Endodermal cell (in vitro differentiated cells): ENCODE data around the gene ATIC. TPM values are rescaled to one million over a fixed set of nuclear protein-coding genes. Genes with fewer than 3 reads are reported as not detected.

Source experiments
- DNase-seq: peaks from one replicate; pipeline ENCODE4 v3.0.0-alpha.2; 2017
- H3K27ac ChIP-seq: 2 replicates; pipeline ENCODE4 v1.5.1; 2013; ENCODE audit warnings: mild to moderate bottlenecking, low read depth, low read length, moderate library complexity
- H3K27me3 ChIP-seq: 2 replicates; pipeline ENCODE4 v1.6.1; 2013; ENCODE audit warnings: mild to moderate bottlenecking, low read length, moderate library complexity; ENCODE audit not compliant: insufficient read depth, control insufficient read depth, poor library complexity, severe bottlenecking
- H3K36me3 ChIP-seq: 2 replicates; pipeline ENCODE4 v1.7.0; 2013; ENCODE audit warnings: mild to moderate bottlenecking, low read length, moderate library complexity; ENCODE audit not compliant: control insufficient read depth, insufficient read depth
- H3K4me1 ChIP-seq: one replicate; pipeline ENCODE4 v1.7.0; 2013; ENCODE audit warnings: low read length; ENCODE audit not compliant: control insufficient read depth, insufficient read depth
- H3K4me3 ChIP-seq: 2 replicates; pipeline ENCODE4 v1.5.1; 2013; ENCODE audit warnings: mild to moderate bottlenecking, low read length, moderate library complexity
- H3K9ac ChIP-seq: 2 replicates; pipeline ENCODE4 v1.6.1; 2013; ENCODE audit warnings: mild to moderate bottlenecking, low read length, moderate library complexity; ENCODE audit not compliant: poor library complexity, severe bottlenecking; ENCODE audit errors: extremely low read depth
- H3K9me3 ChIP-seq: 2 replicates; pipeline ENCODE4 v1.6.1; 2013; ENCODE audit warnings: mild to moderate bottlenecking, low read length, moderate library complexity; ENCODE audit not compliant: control insufficient read depth
- H3K27ac Mint-ChIP-seq: 2 replicates; pipeline ENCODE4 v1.8.0; 2020; ENCODE audit warnings: mixed read lengths
- H3K27me3 Mint-ChIP-seq: 2 replicates; pipeline ENCODE4 v1.8.0; 2021; ENCODE audit warnings: mild to moderate bottlenecking, mixed read lengths; ENCODE audit not compliant: insufficient read depth
- H3K36me3 Mint-ChIP-seq: 2 replicates; pipeline ENCODE4 v1.8.0; 2020; ENCODE audit warnings: low read depth, mixed read lengths
- H3K4me1 Mint-ChIP-seq: 2 replicates; pipeline ENCODE4 v1.8.0; 2020; ENCODE audit warnings: mixed read lengths
- H3K4me3 Mint-ChIP-seq: 2 replicates; pipeline ENCODE4 v1.8.0; 2020; ENCODE audit warnings: mild to moderate bottlenecking, moderate library complexity, mixed read lengths
- H3K9me3 Mint-ChIP-seq: 2 replicates; pipeline ENCODE4 v1.8.0; 2020; ENCODE audit warnings: mild to moderate bottlenecking, mixed read lengths
- WGBS, 2 experiments: methylation state at CpG; one replicate each; pipeline versions ENCODE4 v1.1.5 to v1.1.7; 2013; ENCODE audit warnings: missing lambda C conversion rate in 2 of 2, mixed read lengths in 1 of 2; ENCODE audit not compliant: insufficient coverage in 1 of 2, insufficient read length in 1 of 2; 5-methylcytosine and 5-hydroxymethylcytosine counted together
- total RNA-seq, 2 donors: library from RNA; stranded (reverse); fragmentation: NEBNext Ultra II Directional in 1 of 2; extraction: Animal tissue kit (Norgen Biotek cat#: 25700) in 1 of 2; gene quantifications; 2 replicates in 1 of 2; 3 replicates in 1 of 2; pipeline ENCODE4 v1.2.1, GENCODE V29; 2021
- TF ChIP-seq, protein P1 (sequence below): fragments of 200-600 bp; sonication (generic); conservative IDR thresholded peaks from 2 replicates; pipeline ENCODE4 v1.5.0; 2021; ENCODE audit warnings: antibody characterized with exemption, mild to moderate bottlenecking

The ATIC gene
- total RNA-seq, 2 donors from 2014 or later: 185 to 209 TPM

DNA sequence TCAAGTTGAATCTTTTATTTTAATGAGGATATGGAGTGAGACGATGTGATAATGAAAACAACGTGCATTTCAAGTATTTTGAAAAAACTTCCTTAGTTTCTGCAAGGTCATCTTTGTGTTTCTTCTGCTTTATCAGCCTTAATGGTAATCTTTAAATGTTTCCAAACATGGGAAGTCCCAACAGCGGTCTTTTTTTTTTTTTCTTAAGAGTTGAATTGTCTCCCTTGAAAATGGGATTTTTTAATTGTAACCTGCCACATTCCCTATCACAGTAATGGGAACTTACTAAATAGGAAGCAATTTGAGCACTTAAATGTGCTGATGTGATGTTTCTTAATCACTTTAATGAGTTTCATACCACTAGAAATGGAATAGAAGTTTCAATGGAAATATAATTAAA lies 45.8 kb downstream of the ATIC start:
- Mint-ChIP-seq H3K36me3 (peaks cover 33% of the 10 kb centered on the region), H3K4me3 (no peak overlapping the region), H3K4me1 (peaks cover 18% of the 10 kb centered on the region), H3K9me3 (no peaks in the 10 kb centered on the region), H3K27ac (no peak overlapping the region), H3K27me3 (no peaks in the 10 kb centered on the region)
- H3K4me3 ChIP-seq: no peak overlapping the region
- no peaks in the 10 kb centered on the region for H3K27me3 ChIP-seq
- TF ChIP-seq, protein P1, sequence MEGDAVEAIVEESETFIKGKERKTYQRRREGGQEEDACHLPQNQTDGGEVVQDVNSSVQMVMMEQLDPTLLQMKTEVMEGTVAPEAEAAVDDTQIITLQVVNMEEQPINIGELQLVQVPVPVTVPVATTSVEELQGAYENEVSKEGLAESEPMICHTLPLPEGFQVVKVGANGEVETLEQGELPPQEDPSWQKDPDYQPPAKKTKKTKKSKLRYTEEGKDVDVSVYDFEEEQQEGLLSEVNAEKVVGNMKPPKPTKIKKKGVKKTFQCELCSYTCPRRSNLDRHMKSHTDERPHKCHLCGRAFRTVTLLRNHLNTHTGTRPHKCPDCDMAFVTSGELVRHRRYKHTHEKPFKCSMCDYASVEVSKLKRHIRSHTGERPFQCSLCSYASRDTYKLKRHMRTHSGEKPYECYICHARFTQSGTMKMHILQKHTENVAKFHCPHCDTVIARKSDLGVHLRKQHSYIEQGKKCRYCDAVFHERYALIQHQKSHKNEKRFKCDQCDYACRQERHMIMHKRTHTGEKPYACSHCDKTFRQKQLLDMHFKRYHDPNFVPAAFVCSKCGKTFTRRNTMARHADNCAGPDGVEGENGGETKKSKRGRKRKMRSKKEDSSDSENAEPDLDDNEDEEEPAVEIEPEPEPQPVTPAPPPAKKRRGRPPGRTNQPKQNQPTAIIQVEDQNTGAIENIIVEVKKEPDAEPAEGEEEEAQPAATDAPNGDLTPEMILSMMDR: no peak
- H3K9ac ChIP-seq: no peak overlapping the region
- H3K9me3 ChIP-seq: no peaks in the 10 kb centered on the region
- 91 to 100% methylated on average over 2 to 3 of the region's 3 CpGs for WGBS, 2 experiments
- H3K4me1 ChIP-seq: peaks cover 7% of the 10 kb centered on the region
- peaks cover 37% of the 10 kb centered on the region for H3K36me3 ChIP-seq
- DNase-seq: no peak
- no peak overlapping the region for H3K27ac ChIP-seq

DNA sequence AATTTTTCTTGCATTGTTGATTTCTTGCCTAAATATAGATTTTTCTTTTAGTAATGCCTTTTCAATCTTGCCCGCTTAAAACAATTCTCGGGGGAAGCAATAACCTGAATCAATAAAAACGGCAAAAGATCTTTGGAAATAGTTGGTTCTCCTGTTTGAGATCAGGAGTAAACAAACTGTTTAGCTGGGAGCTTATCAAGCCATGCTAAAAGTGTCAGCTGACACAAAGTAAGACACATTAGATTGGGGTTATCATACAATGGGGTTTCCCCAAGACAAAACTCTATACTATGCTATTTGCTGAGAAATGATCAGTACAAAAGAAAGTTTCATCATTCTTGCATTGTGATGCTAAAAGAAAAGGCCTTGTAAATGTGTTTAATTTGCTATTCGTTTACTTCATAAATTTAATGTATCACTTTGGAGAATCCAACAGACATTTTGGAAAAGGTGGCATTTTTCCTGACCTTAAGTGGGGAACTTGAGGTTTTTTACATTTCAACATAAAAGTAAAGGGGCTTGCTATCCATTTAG lies 46.5 kb downstream of the ATIC start:
- TF ChIP-seq, protein P1: no peak
- Histone ChIP-seq H3K27ac (no peak overlapping the region), H3K4me1 (peaks cover 7% of the 10 kb centered on the region), H3K9me3 (no peaks in the 10 kb centered on the region), H3K9ac (no peak overlapping the region), H3K27me3 (no peaks in the 10 kb centered on the region), H3K4me3 (no peak overlapping the region), H3K36me3 (peaks cover 43% of the 10 kb centered on the region)
- DNase-seq: no peak
- Mint-ChIP-seq H3K4me3 (no peak overlapping the region), H3K27ac (peak overlapping the region; percentile 15), H3K9me3 (no peaks in the 10 kb centered on the region), H3K4me1 (peaks cover 18% of the 10 kb centered on the region), H3K36me3 (peaks cover 35% of the 10 kb centered on the region), H3K27me3 (no peaks in the 10 kb centered on the region)
- WGBS, 2 experiments: 91 to 92% methylated on average over 3 to 4 of the region's 4 CpGs

DNA sequence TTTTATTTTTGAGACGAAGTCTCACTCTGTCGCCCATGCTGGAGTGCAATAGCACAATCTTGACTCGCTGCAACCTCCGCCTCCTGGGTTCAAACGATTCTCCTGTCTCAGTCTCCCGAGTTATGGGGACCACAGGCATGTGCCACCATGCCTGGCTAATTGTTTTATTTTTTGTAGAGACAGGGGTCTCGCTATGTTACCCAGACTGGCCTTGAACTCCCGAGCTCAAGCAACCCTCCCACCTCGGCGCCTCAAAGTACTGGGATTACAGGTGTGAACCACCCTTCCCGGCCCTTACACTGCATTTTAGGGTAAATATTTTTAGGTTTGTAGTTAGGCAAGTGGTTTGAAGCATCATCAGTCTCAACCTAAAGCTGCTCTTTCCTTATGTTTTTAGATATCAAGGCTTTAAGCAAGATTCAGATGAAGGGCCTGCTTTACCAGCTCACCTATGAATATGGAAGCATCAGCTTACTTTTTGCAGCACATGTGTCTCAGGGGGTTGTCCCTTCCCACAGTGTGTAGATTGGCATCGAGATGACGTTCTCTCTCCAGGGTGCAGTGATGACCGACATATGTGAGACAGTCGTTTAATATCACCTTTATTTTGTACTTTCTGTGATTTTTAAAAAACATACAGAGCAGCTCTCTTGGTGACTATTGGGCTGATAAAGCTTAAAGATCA lies 47.2 kb downstream of the ATIC start:
- H3K4me1 Mint-ChIP-seq: peaks cover 18% of the 10 kb centered on the region
- Histone ChIP-seq H3K27ac (no peak overlapping the region), H3K36me3 (peaks cover 50% of the 10 kb centered on the region), H3K4me3 (no peak overlapping the region), H3K9me3 (no peaks in the 10 kb centered on the region), H3K4me1 (peaks cover 7% of the 10 kb centered on the region), H3K27me3 (no peaks in the 10 kb centered on the region), H3K9ac (no peak overlapping the region)
- H3K9me3 Mint-ChIP-seq: no peaks in the 10 kb centered on the region
- no peaks in the 10 kb centered on the region for H3K27me3 Mint-ChIP-seq
- TF ChIP-seq, protein P1: no peak
- no peak overlapping the region for H3K4me3 Mint-ChIP-seq
- peaks cover 41% of the 10 kb centered on the region for H3K36me3 Mint-ChIP-seq
- no peak for DNase-seq
- peak overlapping the region; percentile 62 for H3K27ac Mint-ChIP-seq
- WGBS, 2 experiments: 94 to 95% methylated on average over 10 to 15 of the region's 15 CpGs
